Esophagus squamous epithelium (tissue), 4 donors: Measurements from ENCODE around the gene KLHL36.

Source experiments
- POLR2A ChIP-seq, 4 donors: fragments of 450-650 bp; IDR thresholded peaks; one replicate each; pipeline ENCODE4 v1.6.1; 2017; ENCODE audit warnings: antibody characterized with exemption in 4 of 4, mild to moderate bottlenecking in 4 of 4, moderate library complexity in 3 of 4
- TF ChIP-seq, protein P1 (sequence below), 6 experiments: fragments of 450-650 bp in 4 of 6; fragments of 200-600 bp in 2 of 6; sonication (generic) in 2 of 6; IDR thresholded peaks; one replicate each; pipeline ENCODE4 v1.5.1; 2016 to 2019; ENCODE audit warnings: antibody characterized with exemption in 6 of 6, mild to moderate bottlenecking in 4 of 6, moderate library complexity in 4 of 6

DNA sequence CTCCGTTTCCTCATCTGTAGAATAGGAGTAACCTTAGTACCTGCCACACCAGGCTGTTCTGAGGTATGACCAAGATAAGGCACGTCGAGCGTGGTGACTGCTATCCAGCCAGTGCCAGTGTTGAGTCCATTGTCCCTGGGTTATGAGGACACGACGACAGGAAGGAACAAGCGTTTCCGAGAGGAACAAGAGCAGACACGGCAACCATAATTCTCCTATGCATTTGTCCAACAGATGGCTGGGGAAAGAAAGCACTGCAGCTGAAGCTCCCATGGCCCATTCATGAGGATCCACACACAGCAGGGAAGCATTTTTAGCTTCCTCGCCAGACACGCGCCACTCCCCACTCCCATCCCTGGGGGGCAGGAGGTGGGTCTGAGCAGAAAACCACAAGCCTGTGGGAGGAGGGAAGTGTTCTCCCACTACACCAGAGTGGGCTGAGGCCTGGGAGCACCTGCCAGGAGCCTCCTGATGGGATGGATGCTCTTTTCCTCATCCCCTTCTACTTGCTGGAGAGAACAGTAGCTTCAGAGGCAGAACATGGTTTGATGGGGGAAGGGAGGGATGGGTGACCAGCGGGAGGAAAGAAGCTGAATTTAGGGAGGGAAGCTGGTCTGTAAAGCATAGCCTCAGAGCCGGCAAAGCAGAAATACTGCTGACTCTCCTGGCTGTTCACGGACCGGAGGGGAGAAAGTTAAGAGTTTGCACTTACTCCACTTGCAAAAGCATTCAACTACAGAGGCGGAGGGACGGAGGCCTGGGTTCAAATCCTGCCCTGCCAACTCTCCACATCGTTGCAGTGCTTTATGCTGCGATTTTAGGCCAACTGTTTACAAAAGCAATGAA, 33.1 kb upstream of the KLHL36 start:
- TF ChIP-seq, protein P1, sequence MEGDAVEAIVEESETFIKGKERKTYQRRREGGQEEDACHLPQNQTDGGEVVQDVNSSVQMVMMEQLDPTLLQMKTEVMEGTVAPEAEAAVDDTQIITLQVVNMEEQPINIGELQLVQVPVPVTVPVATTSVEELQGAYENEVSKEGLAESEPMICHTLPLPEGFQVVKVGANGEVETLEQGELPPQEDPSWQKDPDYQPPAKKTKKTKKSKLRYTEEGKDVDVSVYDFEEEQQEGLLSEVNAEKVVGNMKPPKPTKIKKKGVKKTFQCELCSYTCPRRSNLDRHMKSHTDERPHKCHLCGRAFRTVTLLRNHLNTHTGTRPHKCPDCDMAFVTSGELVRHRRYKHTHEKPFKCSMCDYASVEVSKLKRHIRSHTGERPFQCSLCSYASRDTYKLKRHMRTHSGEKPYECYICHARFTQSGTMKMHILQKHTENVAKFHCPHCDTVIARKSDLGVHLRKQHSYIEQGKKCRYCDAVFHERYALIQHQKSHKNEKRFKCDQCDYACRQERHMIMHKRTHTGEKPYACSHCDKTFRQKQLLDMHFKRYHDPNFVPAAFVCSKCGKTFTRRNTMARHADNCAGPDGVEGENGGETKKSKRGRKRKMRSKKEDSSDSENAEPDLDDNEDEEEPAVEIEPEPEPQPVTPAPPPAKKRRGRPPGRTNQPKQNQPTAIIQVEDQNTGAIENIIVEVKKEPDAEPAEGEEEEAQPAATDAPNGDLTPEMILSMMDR (IDR thresholded peaks at IDR 0.05): no peak
- TF ChIP-seq POLR2A (IDR thresholded peaks at IDR 0.05): no peak
